ENCODE results near the gene CYP4F12.

The CYP4F12 gene

DNA sequence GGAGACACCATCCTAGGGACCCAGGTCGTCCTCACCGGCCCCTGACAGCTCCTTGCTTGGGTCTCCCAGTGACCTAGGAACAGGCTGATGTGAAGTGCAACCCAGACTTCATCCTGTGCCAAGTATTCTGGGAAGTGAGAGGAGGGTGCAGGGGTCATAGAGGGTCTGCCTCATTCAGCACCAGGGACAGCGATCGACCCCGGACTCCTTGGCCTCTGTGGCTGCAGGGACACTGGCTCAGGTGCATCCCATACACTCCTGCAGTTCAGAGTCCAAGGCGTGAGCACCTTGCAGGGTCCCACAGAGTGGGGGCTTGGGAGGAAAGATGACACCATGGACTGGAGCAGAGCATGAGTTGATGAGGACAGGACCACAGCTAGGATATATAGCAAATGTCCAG, 44.9 kb downstream of the CYP4F12 start:
- DNase-seq (ENCODE audit: low spot score), result no peak

DNA sequence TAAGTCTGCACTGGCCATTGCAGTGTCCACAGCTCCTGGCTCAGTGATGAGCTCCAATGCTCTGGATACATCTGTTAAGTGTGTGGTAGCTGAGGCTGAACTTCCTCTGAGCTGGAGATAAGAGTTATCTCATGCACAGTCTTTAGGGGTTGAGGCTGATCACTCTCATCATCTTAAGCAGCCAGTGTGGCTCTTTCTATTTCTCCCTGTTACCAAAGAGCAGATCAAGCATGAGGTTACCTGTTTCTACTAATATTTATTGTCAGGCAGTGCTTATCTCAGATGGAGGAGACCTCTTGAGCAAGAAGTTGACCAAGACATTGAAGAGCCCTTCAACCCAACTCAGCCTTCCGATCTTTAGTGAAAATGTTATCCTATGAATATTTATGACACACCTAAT, 48.4 kb downstream of the CYP4F12 start:
- no peak for DNase-seq (ENCODE audit: low spot score)

DNA sequence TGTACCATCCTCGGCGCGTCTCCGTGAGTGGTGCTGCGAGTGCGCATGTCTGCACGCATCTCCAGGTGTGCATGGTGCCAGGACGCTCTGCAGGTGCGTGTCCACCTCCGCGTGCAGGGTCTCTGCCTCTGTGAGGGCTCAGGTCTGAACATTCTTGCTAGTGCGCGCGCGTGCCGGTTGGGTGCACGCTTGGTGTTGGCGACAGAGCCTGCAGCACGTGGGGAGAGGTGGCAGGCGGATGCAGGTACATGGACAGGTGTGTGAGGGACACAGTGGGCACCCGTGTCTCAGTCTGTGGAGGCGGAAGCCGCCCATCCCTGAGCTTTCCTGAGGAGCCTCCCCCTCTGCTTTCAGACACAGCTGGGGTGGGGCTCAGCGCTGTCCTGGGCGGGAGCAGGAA, 50.1 kb downstream of the CYP4F12 start:
- DNase-seq (ENCODE audit: low spot score), result no peak

DNA sequence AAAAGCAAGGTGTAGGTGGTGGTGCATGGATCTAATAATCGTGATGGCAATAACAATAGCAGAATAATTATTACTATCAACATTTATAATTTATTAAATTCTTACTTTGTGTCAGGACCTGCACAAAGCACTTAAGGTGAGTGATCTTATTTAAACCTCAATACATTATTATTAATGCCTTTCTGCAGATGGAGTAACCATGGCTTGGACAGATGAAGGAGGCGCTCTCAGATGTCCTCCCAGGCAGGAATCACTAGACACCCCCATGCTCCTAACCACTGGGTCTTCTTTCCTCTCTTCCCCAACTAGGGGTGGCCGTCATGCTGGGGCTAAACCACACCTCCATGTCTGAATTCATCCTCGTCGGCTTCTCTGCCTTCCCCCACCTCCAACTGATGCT, 54.8 kb downstream of the CYP4F12 start, which contains the start of gene OR10H2:
Gene OR10H2 (plus strand): TSS at position 301 of the 400 bp plus-strand sequence. CDS start 20 bp downstream, at position 321.
- no peak for DNase-seq (ENCODE audit: low spot score)

DNA sequence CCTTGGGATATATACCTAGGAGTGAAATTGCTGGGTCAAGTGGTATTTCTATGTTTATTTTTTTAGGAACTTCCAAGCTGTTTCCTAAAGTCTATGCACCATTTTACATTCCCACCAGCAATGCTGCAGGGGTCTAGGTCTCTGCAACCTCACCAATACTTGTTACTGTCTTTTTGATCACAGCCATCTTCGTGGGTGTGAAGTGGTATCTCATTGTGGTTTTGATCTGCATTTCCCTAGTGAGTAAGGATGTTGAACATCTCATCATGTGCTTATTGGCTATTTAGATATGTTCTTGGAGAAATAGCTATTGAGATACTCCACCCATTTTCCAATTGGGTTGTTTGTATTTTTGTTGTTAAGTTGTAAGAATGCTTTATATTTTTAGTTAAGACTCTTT, 57.7 kb downstream of the CYP4F12 start:
- no peak for DNase-seq (ENCODE audit: low spot score)

DNA sequence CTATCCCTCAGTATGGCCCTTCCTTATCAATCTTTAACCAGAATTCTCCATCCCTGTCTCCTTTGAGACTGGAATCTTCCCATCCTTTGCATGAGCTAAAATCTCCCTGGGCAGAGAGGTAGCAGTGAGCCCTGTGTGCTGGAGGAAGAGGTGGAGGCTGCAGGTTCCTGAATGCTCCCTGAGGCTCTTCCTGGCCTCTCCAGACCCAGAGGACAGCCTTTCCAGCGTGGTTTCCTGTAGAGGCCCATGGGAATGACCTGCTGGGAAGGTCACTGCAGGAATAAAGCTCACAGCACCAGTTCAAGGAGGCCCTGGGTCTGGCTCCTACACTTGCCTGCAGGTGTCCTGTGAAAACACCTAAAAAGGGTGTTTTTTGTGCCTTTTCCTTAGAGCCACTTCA, 59.5 kb downstream of the CYP4F12 start:
- no peak for DNase-seq (ENCODE audit: low spot score)

DNA sequence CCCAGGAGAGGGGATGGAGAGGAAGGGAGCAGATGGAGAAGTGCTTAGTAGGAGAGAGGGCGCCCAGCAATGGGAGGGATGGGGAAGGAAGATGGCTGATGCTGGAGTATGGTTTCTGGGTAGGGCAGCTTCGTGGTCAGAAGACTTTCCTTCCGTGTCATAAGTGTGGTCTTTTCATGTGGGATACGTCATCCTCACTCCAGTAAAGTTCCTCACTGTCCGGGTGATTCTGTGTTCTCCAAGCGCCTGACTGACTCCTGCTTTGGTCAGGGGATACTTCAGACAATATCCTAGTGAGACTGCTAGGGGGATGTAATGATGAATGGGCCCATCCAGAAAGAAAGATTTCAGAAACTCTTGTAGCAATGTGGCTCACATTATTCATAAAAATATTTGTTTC, 61.0 kb downstream of the CYP4F12 start:
- DNase-seq (ENCODE audit: low spot score), result no peak

DNA sequence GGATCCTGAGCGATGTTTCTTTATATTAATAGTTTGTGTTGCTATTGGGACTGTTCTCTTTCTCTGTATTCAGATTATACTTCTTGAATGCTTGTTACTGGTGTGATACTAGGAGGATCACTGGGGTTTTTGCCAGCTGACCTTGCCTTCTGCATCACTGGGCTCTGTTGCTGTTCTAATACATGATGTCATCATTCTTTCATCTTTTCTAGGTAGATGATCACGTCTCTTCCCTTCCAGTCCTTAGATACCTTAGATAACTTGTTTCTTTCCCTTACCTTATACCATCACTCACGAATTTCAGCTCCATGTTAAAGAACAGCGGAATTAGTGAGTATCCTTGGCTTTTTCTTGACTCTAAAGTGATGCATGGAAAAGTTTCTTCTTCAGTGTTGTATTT, 64.8 kb downstream of the CYP4F12 start, which contains the start of gene OR10H3:
Gene OR10H3 (plus strand): TSS at position 264 of the 400 bp plus-strand sequence. CDS start 3,408 bp downstream, outside the sequence.
- DNase-seq (ENCODE audit: low spot score), result no peak

DNA sequence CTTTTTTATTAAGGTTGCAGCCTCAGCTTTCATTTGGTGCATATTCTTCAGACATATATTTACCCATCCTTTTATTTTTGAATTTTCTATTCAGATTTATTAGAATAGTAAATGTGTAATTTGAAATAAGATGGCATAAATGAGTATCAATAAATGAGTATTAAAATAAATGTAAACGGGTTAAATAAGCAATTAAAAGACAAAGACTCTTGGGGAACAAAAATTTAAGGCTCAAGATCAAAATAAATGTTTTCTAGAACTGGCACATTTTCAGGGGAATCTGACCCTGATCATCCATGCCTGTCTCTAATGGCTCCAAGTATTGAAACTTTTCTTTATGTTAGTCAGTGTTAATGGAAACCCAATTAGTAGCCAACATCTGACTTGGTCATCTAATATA, 67.9 kb downstream of the CYP4F12 start:
- no peak for DNase-seq (ENCODE audit: low spot score)
